GM19467 (cell line): ENCODE measurements around the gene STEAP3.

Experiments used
- ATAC-seq: cut with Tn5 transposase; IDR thresholded peaks from one replicate; pipeline ENCODE4 v1.9.1; 2021; ENCODE audit warnings: mild to moderate bottlenecking, moderate library complexity; ENCODE audit not compliant: unreplicated experiment

STEAP3 gene, protein sequence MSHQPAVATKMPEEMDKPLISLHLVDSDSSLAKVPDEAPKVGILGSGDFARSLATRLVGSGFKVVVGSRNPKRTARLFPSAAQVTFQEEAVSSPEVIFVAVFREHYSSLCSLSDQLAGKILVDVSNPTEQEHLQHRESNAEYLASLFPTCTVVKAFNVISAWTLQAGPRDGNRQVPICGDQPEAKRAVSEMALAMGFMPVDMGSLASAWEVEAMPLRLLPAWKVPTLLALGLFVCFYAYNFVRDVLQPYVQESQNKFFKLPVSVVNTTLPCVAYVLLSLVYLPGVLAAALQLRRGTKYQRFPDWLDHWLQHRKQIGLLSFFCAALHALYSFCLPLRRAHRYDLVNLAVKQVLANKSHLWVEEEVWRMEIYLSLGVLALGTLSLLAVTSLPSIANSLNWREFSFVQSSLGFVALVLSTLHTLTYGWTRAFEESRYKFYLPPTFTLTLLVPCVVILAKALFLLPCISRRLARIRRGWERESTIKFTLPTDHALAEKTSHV

DNA sequence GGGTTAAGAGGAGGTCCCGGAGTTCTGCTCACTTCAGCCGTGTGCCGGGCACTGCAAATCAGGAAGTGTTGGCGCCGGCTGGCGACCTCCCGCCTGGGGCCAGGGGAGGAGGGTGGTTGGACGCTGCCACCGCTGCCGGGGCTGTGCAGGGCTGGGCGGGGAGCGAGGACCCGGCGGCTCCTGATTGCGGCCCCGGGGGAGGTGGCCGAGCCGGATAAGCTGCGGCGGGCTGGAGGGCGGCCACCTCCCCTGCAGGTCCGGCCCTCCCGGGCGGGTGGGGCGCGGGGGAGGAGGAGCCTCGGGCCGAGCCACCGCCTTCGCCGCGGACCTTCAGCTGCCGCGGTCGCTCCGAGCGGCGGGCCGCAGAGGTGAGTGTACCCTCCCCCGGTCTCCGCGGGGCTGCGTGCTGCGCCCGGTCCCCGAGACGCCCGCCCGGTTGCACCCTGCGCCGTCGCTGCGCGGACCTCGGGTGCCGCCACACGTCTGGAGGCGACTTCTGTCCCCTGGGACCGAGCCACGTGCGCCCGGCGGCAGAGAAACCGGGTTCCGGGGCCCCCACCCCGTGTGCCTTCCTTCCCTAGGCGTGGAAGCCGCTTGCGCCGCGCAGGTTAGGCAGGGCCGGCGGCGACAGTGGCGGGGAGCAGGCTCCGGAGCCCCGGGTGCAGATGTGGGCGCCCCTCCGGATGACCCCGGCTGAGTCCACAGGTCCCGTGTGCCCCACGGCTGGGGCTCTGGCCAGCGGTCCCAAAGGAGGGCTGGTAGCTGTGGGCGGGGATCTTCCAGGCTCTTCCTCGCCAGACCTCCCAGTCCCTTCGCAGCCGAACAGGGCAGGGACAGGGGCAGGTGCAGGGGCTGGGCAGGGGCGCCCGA lies at the start of gene STEAP3:
TSS of gene STEAP3 (plus strand) at position 314 of the 870 bp plus-strand sequence. CDS start 7,179 bp downstream, outside the sequence.
- ATAC-seq = peak; percentile 84

GRCh38 chr2:119174216-119174992 lies 49.2 kb upstream of the STEAP3 start:
- ATAC-seq = no peak

GRCh38 chr2:119174993-119175347 lies 48.7 kb upstream of the STEAP3 start:
- no peak for ATAC-seq

DNA sequence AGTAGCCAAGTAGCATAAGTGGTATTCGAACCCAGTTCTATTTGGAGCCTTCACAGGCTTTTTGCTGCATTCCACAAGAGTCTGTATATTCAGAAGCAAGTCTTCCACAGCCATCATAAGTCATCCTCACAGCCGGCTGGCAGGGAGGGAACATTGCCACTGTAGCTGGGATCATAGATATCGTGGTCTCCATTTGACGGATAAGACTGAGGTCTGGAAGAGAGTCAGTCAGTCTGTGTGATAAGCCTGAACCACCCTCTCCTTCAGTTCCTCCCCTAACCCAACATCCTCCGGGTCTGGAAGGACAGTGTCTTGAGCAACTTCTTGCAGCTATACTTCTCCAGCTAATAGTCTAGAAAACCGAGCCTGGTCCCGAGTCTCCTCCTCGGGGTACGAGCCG lies 48.1 kb upstream of the STEAP3 start:
- ATAC-seq = no peak

- no peak for ATAC-seq
Measured at GRCh38 chr2:119177171-119177837, 46.3 kb upstream of the STEAP3 start.

- ATAC-seq = no peak
Measured at GRCh38 chr2:119177838-119178190, 45.8 kb upstream of the STEAP3 start.

DNA sequence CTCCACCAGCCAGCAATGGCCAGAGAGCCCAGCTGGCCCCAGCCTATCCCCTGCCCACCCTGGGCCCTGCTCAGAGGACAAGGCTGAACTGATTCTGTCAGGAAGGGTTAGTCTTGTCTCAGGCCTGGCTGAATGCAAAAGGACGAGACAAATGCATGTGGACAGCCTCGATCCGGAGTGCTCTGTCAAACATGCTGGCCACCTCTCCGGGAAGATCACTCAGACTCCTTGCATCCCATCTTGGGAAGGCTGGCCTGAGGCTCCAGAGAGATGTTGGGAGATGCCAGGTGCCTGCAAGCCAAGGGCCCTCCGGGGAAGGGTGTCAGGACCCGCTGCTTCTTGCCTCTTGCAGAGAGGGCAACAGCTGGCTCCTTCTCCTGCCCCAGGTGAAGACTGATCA lies 44.9 kb upstream of the STEAP3 start:
- ATAC-seq = no peak

- no peak for ATAC-seq
Measured at GRCh38 chr2:119179202-119179601, 44.4 kb upstream of the STEAP3 start.

GRCh38 chr2:119179991-119180390 lies 43.6 kb upstream of the STEAP3 start:
- no peak for ATAC-seq

DNA sequence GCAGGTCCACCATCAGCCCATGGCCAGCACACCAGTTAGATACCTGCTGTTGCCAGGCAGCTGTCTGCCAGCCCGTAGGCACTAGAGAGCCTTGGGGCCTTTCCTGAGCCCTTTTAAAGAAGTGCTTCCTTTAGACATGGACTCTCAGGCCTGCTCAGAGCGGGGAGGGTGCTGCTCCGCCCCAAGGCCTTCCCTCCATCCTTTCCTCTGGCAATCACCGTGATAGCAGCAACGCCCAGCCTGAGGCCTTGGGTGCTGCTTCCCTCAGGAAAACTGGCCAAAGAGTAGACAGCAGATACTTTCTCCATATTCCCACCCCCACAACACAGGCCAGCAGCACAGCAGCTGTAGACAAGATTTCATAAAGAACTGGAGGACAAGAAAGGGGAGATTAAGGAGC lies 42.7 kb upstream of the STEAP3 start:
- ATAC-seq = no peak

DNA sequence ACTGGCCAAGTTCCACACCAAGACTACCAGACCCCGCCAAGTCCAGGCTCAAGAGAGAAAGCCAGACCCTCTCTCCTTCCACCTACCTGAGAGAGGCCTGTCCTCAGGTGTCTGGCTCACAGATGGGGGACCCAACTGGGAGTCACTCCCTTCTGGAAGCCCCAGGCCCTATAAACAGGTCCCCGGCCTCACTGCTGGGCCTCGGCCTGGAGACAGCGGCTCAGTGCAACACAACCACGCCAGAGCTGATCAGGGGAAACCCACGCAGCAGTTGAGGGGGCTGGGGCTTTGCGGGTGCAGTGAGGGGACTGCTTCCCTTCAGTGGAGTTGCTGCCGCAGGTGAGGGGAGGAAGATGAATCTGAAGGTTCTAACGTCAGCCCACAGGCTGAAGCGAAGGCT lies 42.2 kb upstream of the STEAP3 start:
- ATAC-seq = no peak

GRCh38 chr2:119181791-119182445 lies 41.7 kb upstream of the STEAP3 start:
- ATAC-seq = no peak

GRCh38 chr2:119184512-119184911 lies 39.1 kb upstream of the STEAP3 start:
- ATAC-seq = no peak

DNA sequence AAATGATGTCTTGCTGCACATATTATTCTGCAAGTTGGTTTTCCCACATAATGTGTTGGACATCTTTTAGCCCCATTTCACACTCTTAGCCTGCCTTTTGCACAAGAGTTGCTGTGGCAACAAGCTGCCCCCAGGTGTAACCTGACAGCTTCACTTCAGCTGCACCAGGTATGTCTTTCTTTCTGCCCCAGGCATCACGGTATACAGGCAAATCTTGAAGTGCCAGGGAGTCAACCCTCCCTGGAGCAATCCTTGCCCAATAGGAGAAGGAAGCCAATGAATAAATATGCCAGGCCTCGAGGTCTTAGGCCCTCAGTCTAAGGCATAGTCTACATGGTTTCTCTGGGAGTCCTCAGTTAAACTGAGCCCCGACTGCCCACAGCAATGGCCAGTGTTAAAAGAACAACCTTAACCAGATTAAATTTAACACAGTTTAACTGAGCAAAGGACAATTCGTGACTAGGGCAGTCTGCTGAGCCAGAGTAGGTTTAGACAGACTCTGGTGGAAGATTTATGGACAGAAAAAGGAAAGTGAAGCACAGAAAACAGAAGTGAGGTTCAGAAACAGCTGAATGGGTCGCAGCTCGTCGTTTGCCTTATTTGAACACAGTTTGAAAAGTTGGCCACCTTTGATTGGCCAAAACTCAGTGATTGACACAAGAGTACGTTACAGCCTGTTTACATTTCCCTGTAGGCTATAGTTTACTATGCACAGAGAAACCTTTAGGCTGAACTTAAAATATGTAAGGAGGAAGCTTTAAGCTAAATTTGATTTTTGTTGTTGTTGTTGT lies 33.1 kb upstream of the STEAP3 start:
- no peak for ATAC-seq

- ATAC-seq = no peak
Measured at GRCh38 chr2:119192893-119193292, 30.7 kb upstream of the STEAP3 start.

DNA sequence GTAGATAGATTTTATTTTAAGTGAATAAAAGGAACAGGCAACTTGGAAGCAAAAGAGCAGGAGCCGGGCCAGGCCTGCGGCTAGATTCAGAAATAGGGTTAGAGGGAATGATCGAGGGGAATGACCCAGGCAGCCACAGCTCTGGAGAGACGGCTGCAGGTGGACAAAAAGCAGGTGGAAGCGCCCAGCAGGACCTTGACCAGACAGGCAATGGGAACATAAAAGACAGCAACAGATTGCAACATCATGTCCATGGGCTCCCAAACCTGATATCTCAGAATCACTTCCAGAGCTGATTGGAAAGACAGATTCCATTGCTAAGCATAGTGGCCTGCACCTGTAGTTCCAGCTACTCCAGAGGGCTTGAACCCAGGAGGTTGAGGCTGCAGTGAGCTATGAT lies 28.6 kb upstream of the STEAP3 start:
- ATAC-seq = no peak

DNA sequence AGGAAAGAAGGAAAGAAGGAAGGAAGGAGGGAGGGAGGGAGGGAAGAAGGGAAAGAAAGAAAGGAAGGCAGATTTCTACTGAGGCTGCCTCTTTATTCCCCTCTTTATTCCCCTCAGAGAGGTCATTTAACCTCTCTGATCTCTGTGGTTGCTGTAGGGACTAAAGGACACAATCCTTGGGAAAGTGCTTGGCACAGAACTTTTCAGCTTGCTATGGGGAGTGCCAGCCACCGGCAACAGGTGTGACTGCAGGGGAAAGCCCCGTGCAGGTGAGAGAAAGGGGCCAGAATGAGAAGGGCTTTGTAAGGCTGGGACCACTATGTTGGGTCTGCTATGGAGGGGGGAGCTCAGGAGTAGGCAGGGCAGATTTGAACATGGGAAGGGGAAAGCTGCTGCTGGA lies 27.7 kb upstream of the STEAP3 start:
- no peak for ATAC-seq

DNA sequence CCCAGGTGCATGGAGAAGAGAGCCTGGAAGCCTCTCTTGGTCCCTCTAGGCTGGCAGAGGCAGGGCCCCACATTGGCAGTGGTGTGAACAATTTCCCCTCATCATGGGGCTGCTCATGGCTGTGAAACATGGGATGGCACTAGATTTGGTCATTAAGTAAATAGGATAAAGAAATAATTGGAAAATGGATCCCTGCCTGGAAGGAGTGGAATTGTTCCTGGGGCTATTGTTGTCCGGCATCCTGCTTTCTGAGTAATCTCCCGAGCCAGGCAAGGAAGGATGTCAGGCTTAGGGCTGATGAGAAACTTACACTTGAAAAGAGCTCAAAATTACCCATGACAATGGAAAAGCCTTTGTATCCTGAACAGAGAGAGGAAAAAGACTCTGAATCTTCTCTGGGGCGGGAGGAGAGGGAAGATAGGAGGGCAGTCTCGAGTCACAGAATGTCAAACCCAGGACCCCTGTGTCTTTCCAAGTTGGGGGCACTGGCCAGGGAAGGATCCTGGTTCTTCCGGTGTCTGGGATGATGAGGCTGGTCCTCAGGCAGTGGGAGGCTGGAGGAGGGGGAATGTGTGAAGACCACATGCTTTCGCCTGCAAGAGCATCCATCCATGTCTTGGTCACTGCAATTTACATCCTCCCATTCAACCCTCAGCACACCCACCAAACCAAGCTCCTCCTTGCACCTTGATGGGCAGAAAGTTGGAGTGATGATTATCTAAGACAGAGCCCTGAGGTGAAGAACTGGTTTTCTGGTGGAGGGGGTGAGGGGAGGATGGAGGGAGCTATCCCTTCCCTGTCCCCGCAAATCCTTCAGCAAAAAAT lies 27.1 kb upstream of the STEAP3 start:
- ATAC-seq = no peak

- no peak for ATAC-seq
Measured at GRCh38 chr2:119197126-119197405, 26.6 kb upstream of the STEAP3 start.
